NB4 (cell line): ENCODE measurements around the gene EXOC4.

Experiments used
- CTCF ChIP-seq: IDR thresholded peaks from one replicate; pipeline ENCODE4 v1.5.1; 2012; ENCODE audit warnings: low read depth, low read length
- POLR2A ChIP-seq: IDR thresholded peaks from 2 replicates; pipeline ENCODE4 v1.6.1; 2011; ENCODE audit warnings: mild to moderate bottlenecking; ENCODE audit not compliant: insufficient read length; ENCODE audit errors: extremely low read depth
- TF ChIP-seq, protein P1 (sequence below): IDR thresholded peaks from 2 replicates; pipeline ENCODE4 v1.6.1; 2011; ENCODE audit warnings: low read depth, low read length

DNA sequence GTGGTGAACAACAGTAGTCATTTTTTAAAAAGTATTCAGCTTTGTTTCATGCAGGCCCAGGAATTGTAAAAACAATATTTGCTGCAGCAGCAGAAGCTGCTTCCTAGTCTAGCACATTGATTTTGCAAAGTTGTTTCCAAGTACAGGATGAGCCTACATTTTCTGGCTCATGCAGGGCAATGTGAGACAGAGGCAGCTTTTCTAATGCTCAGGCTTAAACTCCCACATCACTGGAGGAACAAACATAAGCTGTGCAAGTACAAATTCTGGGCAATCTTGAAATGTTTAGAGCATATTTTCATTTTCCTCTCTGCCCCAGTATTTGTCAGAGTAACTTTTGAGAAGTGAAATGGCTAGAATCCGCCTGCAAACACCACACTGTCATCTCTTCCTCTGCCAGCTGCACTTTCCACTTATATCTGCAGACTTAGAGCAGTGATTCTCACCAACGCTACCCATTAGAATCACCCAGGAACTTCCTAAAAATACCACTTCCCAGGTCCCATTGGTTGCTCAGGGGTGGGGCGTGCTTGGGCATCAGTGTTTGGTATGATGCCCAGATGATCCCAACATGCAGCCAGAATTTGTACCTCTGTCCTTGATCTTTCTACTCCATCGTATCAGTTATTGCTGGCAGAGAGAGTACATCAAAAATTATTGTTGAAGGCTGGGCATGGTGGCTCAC, 570.1 kb downstream of the EXOC4 start:
- TF ChIP-seq, protein P1, sequence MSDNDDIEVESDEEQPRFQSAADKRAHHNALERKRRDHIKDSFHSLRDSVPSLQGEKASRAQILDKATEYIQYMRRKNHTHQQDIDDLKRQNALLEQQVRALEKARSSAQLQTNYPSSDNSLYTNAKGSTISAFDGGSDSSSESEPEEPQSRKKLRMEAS, result no peak
- TF ChIP-seq CTCF (no peak), POLR2A (no peak)
